ENCODE data around the gene ARL5C. TPM values are rescaled to one million over a fixed set of nuclear protein-coding genes. Genes with fewer than 3 reads are reported as not detected.
"Not testable (repeated sequence)": the region's sequence is repeated elsewhere in the genome, so short reads cannot be mapped to it uniquely, and the experiment has no call there.

The ARL5C gene
- total RNA-seq, 1 donor from 2014 or later, result not detected

DNA sequence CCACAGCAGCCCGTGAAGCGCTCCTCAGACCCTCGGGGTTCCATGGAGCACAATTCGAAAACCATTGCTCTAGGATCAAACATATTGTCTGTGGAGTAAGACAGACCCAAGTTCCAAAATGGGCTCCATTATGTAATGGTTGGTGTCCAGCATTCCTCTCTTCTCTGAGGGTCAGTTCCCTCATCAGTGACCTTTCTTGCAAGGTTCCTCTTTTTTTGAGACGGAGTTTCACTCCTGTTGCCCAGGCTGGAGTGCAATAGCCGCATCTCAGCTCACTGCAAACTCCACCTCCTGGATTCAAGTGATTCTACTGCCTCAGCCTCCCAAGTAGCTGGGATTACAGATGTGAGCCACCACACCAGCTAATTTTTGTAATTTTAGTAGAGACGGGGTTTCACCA, 43.0 kb downstream of the ARL5C start:
- Histone ChIP-seq H3K4me3 (ENCODE audit: insufficient read depth, low read depth, low read length) (no peak overlapping the region), H3K9ac (ENCODE audit: low read length) (no peak overlapping the region), H3K27ac (ENCODE audit: low read depth, low read length) (no peak overlapping the region), H3K9me3 (ENCODE audit: insufficient read depth, low read depth, low read length) (no peaks in the 10 kb centered on the region), H3K4me1 (ENCODE audit: insufficient read depth, low read length) (peaks cover 5% of the 10 kb centered on the region), H3K27me3 (ENCODE audit: insufficient read depth, low read length) (peaks cover 7% of the 10 kb centered on the region), H3K36me3 (ENCODE audit: insufficient read depth, low read length) (no peaks in the 10 kb centered on the region), H4K20me1 (ENCODE audit: insufficient read depth, low read length) (no peaks in the 10 kb centered on the region), H2AFZ (ENCODE audit: low read depth, low read length) (no peak overlapping the region), H3K4me2 (ENCODE audit: low read length) (no peak overlapping the region), H3K79me2 (ENCODE audit: insufficient read depth, low read length) (no peaks in the 10 kb centered on the region)
- TF ChIP-seq EZH2 (IDR thresholded peaks at IDR 0.05; ENCODE audit: insufficient read depth, low read length), result no peak
- TF ChIP-seq, protein P1, sequence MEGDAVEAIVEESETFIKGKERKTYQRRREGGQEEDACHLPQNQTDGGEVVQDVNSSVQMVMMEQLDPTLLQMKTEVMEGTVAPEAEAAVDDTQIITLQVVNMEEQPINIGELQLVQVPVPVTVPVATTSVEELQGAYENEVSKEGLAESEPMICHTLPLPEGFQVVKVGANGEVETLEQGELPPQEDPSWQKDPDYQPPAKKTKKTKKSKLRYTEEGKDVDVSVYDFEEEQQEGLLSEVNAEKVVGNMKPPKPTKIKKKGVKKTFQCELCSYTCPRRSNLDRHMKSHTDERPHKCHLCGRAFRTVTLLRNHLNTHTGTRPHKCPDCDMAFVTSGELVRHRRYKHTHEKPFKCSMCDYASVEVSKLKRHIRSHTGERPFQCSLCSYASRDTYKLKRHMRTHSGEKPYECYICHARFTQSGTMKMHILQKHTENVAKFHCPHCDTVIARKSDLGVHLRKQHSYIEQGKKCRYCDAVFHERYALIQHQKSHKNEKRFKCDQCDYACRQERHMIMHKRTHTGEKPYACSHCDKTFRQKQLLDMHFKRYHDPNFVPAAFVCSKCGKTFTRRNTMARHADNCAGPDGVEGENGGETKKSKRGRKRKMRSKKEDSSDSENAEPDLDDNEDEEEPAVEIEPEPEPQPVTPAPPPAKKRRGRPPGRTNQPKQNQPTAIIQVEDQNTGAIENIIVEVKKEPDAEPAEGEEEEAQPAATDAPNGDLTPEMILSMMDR (IDR thresholded peaks at IDR 0.05; ENCODE audit: insufficient read depth, low read depth, low read length), result no peak
- DNase-seq (ENCODE audit: low read depth) (no peak), FAIRE-seq (no peak)
- peaks cover 12% of the 10 kb centered on the region for H3K27me3 Mint-ChIP-seq (ENCODE audit: low read depth, unreplicated experiment)
- H3K9me3 Mint-ChIP-seq (ENCODE audit: unreplicated experiment), result no peaks in the 10 kb centered on the region
- no peak overlapping the region for H3K4me3 Mint-ChIP-seq (ENCODE audit: unreplicated experiment)
- no peak overlapping the region for H3K27ac Mint-ChIP-seq (ENCODE audit: unreplicated experiment)
- peaks cover 5% of the 10 kb centered on the region for H3K4me1 Mint-ChIP-seq (ENCODE audit: low read depth, unreplicated experiment)
- peaks cover 2% of the 10 kb centered on the region for H3K36me3 Mint-ChIP-seq (ENCODE audit: low read depth, unreplicated experiment)

DNA sequence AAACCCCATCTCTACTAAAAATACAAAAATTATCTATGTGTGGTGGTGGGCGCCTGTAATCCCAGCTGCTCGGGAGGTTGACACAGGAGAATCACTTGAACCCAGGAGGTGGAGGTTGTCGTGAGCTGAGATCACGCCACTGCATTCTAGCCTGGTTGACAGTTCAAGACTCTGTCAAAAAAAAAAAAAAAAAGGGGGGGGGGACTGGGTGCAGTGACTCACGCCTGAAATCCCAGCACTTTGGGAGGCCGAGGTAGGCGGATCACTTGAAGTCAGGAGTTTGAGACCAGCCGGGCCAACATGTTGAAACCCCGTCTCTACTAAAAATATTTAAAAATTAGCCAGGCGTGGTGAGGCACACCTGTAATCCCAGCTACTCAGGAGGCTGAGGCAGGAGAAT, 44.0 kb downstream of the ARL5C start:
- not testable (repeated sequence) for H3K27ac ChIP-seq (ENCODE audit: low read depth, low read length); H3K79me2 ChIP-seq (ENCODE audit: insufficient read depth, low read length); H3K36me3 Mint-ChIP-seq (ENCODE audit: low read depth, unreplicated experiment); H3K9me3 Mint-ChIP-seq (ENCODE audit: unreplicated experiment); H3K4me3 ChIP-seq (ENCODE audit: insufficient read depth, low read depth, low read length); H3K4me3 Mint-ChIP-seq (ENCODE audit: unreplicated experiment); H3K4me1 Mint-ChIP-seq (ENCODE audit: low read depth, unreplicated experiment); H3K4me1 ChIP-seq (ENCODE audit: insufficient read depth, low read length); H3K27me3 ChIP-seq (ENCODE audit: insufficient read depth, low read length); FAIRE-seq; H3K4me2 ChIP-seq (ENCODE audit: low read length); H3K27ac Mint-ChIP-seq (ENCODE audit: unreplicated experiment); H3K36me3 ChIP-seq (ENCODE audit: insufficient read depth, low read length); H3K9ac ChIP-seq (ENCODE audit: low read length); H2AFZ ChIP-seq (ENCODE audit: low read depth, low read length); H3K9me3 ChIP-seq (ENCODE audit: insufficient read depth, low read depth, low read length); H4K20me1 ChIP-seq (ENCODE audit: insufficient read depth, low read length); DNase-seq (ENCODE audit: low read depth)
- H3K27me3 Mint-ChIP-seq (ENCODE audit: low read depth, unreplicated experiment), result peaks cover 17% of the 10 kb centered on the region

DNA sequence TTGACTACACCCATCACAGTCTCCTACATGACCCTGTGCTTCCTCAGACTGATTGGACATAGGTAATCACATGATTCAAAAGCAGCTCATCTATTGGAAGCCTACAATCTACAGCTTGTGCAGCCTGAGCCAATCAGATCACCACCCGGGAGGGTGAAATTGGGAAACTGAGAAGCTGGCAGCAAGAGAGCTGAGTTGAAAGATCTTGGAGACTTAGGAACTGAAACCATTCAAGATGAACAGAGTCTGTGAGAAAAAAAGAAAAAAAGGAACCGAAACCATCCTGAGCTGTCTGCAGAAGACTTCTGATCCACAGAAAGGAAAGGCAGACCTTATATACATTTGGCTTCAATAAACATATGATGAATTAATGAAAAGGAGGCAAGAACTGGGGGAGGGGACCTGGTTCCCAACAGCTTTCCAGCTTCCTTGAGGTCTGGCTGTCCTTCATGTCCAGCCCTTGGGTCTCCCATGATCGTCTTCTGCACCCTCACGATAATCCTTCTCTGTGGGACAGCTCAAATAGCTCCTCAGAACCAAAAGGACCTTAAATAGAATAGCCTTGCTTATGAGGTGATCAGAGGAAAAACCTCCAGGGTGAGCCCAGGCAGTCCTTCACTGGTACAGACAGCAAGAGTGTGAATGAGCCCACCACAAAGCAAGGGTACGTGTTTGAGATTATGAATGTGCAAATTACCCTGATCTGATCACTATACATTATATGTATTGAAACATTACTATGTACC, 47.1 kb downstream of the ARL5C start:
- TF ChIP-seq, protein P1 (IDR thresholded peaks at IDR 0.05; ENCODE audit: insufficient read depth, low read depth, low read length), result no peak
- no peak for TF ChIP-seq EZH2 (IDR thresholded peaks at IDR 0.05; ENCODE audit: insufficient read depth, low read length)
- peaks cover 3% of the 10 kb centered on the region for H3K9me3 Mint-ChIP-seq (ENCODE audit: unreplicated experiment)
- no peak overlapping the region for H3K9ac ChIP-seq (ENCODE audit: low read length)
- no peak overlapping the region for H3K27ac Mint-ChIP-seq (ENCODE audit: unreplicated experiment)
- no peaks in the 10 kb centered on the region for H3K36me3 ChIP-seq (ENCODE audit: insufficient read depth, low read length)
- H2AFZ ChIP-seq (ENCODE audit: low read depth, low read length), result no peak overlapping the region
- H3K79me2 ChIP-seq (ENCODE audit: insufficient read depth, low read length), result no peaks in the 10 kb centered on the region
- H3K4me3 ChIP-seq (ENCODE audit: insufficient read depth, low read depth, low read length), result no peak overlapping the region
- no peak overlapping the region for H3K4me2 ChIP-seq (ENCODE audit: low read length)
- H3K4me3 Mint-ChIP-seq (ENCODE audit: unreplicated experiment), result no peak overlapping the region
- FAIRE-seq (no peak), DNase-seq (ENCODE audit: low read depth) (no peak)
- H3K4me1 Mint-ChIP-seq (ENCODE audit: low read depth, unreplicated experiment), result peaks cover 7% of the 10 kb centered on the region
- peaks cover 21% of the 10 kb centered on the region for H3K27me3 Mint-ChIP-seq (ENCODE audit: low read depth, unreplicated experiment)
- H3K36me3 Mint-ChIP-seq (ENCODE audit: low read depth, unreplicated experiment), result peaks cover 4% of the 10 kb centered on the region
- peaks cover 5% of the 10 kb centered on the region for H3K4me1 ChIP-seq (ENCODE audit: insufficient read depth, low read length)
- H3K27ac ChIP-seq (ENCODE audit: low read depth, low read length), result no peak overlapping the region
- H3K27me3 ChIP-seq (ENCODE audit: insufficient read depth, low read length), result peaks cover 14% of the 10 kb centered on the region
- no peaks in the 10 kb centered on the region for H4K20me1 ChIP-seq (ENCODE audit: insufficient read depth, low read length)
- no peaks in the 10 kb centered on the region for H3K9me3 ChIP-seq (ENCODE audit: insufficient read depth, low read depth, low read length)
